HG03354 (cell line): ENCODE measurements around the gene TDRD7.
"Not testable (repeated sequence)": the region's sequence is repeated elsewhere in the genome, so short reads cannot be mapped to it uniquely, and the experiment has no call there.

ENCODE experiments used
- ATAC-seq: cut with Tn5 transposase; IDR thresholded peaks from one replicate; pipeline ENCODE4 v1.9.1; 2021; ENCODE audit warnings: mild to moderate bottlenecking; ENCODE audit not compliant: unreplicated experiment, poor library complexity, severe bottlenecking

Gene TDRD7

GRCh38 chr9:97419309-97419867 is 7.5 kb downstream of the TDRD7 start:
- no peak for ATAC-seq

DNA sequence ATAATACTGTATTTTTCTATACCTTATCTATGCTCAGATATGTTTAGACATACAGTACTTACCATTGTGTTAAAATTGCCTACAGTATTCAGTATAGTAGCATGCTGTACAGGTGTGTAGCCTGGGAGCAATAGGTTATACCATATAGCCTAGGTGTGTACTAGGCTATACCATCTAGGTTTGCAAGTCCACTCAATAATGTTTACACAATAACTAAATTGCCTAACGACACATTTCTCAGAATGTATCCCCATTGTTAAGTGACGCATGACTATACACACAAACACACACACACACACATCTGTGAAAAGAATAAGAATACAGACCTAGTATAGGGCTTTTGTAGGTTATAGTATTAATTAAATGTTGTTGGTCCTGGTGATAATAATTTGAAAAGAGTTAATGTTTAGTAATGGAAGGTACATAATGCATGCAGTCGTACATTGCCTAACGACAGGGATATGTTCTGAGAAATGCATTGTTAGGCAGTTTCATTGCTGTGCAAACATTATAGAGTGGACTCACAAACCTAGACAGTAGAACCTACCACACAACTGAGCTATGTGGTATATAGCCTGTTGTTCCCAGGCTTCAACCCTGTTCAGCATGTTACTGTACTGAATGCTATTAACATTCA is 13.6 kb downstream of the TDRD7 start:
- ATAC-seq, result no peak

GRCh38 chr9:97425973-97426336 is 14.1 kb downstream of the TDRD7 start:
- no peak for ATAC-seq

DNA sequence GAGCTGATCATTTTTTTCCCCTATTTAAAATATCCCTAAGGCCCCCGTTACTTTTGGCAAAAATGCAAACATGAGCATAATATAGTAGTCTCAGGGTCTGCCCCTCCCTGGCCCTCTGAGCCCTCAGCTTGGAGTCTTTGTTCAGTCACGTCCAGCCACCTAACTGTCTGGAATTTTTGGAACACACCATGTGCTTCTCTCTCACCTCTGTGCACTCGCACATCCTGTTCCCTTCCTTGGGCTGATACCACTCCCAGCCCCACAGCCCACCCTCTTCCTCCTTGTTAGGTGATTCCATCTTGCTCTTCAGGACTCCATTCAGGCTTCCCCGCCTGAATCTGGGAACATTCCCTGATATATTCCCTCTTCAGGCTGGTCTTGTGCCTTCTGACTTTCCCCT is 16.0 kb downstream of the TDRD7 start:
- ATAC-seq, result no peak

GRCh38 chr9:97430316-97431043 is 18.6 kb downstream of the TDRD7 start:
- no peak for ATAC-seq

DNA sequence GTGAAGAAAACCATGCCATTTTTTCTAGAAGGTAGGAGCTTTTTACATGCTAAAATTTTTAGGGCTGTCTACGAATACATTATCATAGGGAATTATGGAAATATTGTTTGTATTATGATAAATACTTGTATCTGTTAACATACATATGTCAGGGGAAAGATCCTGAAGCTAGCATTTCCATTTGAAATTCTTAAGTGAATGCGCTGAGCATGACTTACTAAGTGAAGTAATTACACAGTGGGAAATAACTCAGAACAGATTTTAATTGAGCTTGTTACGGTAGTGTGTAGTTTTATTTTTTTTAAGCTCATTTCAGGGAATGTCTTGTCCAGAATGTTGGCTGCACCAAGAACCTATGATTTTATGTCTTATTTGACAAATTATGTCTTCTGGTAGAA is 19.1 kb downstream of the TDRD7 start:
- no peak for ATAC-seq

- ATAC-seq, result no peak
Observed at GRCh38 chr9:97431549-97432143, 19.8 kb downstream of the TDRD7 start.

GRCh38 chr9:97437051-97437600 is 25.2 kb downstream of the TDRD7 start:
- no peak for ATAC-seq

- ATAC-seq, result no peak
Observed at GRCh38 chr9:97438257-97438656, 26.4 kb downstream of the TDRD7 start.

GRCh38 chr9:97438666-97439065 is 26.8 kb downstream of the TDRD7 start:
- ATAC-seq, result no peak

- no peak for ATAC-seq
Observed at GRCh38 chr9:97440160-97440559, 28.3 kb downstream of the TDRD7 start.

DNA sequence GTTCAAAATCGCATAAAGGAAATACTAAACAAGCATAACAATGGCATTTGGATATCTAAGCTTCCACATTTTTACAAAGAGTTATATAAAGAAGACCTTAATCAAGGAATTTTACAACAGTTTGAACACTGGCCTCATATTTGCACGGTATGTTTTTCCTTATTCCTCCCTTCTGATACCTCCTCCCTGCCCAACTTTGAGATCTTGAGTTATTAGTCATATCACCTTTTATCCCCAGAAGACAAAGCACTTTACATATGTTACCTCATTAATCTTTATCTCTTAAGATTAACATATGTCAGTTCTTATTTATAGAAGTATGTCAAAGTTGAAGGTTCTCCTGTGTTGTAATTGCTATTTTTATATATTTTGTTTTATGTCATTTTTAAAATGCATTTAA is 29.8 kb downstream of the TDRD7 start:
- no peak for ATAC-seq

GRCh38 chr9:97445119-97445701 is 33.3 kb downstream of the TDRD7 start:
- no peak for ATAC-seq

DNA sequence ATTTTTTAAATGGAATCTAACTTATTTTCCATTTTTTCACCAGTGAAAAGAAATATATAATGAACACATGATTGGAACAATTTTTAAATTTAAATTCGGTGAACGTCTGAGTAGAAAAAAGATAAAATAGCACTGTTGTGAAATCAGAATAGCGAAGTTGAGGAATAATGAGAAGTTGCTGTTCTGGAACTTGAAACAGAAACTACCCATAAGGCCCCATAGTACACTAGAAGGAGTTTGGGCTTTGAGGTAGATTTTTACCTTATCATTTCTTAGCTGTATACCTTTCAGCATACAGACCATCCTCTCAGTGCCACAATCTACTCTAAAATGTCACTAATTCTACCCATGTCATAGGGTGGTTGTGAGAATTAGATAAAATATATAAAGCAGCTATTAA is 35.1 kb downstream of the TDRD7 start:
- ATAC-seq, result no peak

GRCh38 chr9:97453573-97453972 is 41.7 kb downstream of the TDRD7 start:
- ATAC-seq, result not testable (repeated sequence)

GRCh38 chr9:97456841-97457240 is 44.9 kb downstream of the TDRD7 start:
- not testable (repeated sequence) for ATAC-seq

DNA sequence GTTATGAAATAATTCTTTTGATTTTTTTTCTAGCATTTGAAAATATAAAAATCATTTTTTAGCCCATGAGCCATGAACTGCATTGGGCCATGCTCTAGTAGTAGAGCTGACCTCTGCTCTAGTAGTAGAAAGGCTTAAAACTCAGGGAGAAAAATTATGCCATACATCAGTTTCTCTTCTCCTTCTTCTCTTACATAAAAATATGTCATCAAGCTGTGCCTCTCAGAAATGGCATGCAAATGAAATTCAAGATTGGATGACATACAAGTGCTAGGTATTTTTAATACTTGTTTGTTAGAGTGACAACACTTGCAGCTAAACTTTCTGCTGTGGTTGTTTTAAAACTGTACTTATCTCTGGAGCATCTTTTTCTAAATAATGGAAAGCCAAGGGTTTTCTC is 47.4 kb downstream of the TDRD7 start:
- no peak for ATAC-seq

GRCh38 chr9:97462159-97462558 is 50.3 kb downstream of the TDRD7 start:
- ATAC-seq, result no peak

GRCh38 chr9:97462914-97463313 is 51.0 kb downstream of the TDRD7 start:
- ATAC-seq, result no peak
